ACC112 (cell line): ENCODE results near the gene ACSBG1.
A peak's percentile ranks its signal among the peaks of the same experiment; 100 is the strongest.
"Not testable (repeated sequence)": the region's sequence is repeated elsewhere in the genome, so short reads cannot be mapped to it uniquely, and the experiment has no call there.

Source experiments
- H2AFZ ChIP-seq: fragments of 200-600 bp; sonication (generic); one replicate; pipeline ENCODE4 v1.6.0; 2017; ENCODE audit warnings: antibody characterized with exemption, low read length; ENCODE audit not compliant: unreplicated experiment
- H3K27ac ChIP-seq: fragments of 200-600 bp; sonication (generic); 2 replicates; pipeline ENCODE4 v1.5.1; 2014; ENCODE audit warnings: low read depth, mild to moderate bottlenecking, antibody characterized with exemption, low read length, moderate library complexity
- H3K27me3 ChIP-seq: fragments of 200-600 bp; sonication (generic); 2 replicates; pipeline ENCODE4 v1.6.1; 2014; ENCODE audit warnings: mild to moderate bottlenecking, antibody characterized with exemption, low read length, moderate library complexity, mixed read lengths; ENCODE audit not compliant: insufficient read depth
- H3K36me3 ChIP-seq: fragments of 200-600 bp; sonication (generic); 2 replicates; pipeline ENCODE4 v1.6.1; 2016; ENCODE audit warnings: mild to moderate bottlenecking, antibody characterized with exemption, low read length, moderate library complexity, mixed read lengths; ENCODE audit not compliant: insufficient read depth
- H3K4me1 ChIP-seq: fragments of 200-600 bp; sonication (generic); one replicate; pipeline ENCODE4 v1.6.1; 2016; ENCODE audit warnings: low read length, mixed read lengths; ENCODE audit not compliant: insufficient read depth, unreplicated experiment, control insufficient read depth
- H3K4me3 ChIP-seq: fragments of 200-600 bp; sonication (generic); 2 replicates; pipeline ENCODE4 v1.5.1; 2014; ENCODE audit warnings: mild to moderate bottlenecking, low read depth, low read length
- H3K79me2 ChIP-seq: fragments of 200-600 bp; sonication (generic); one replicate; pipeline ENCODE4 v1.6.0; 2016; ENCODE audit warnings: low read length; ENCODE audit not compliant: control insufficient read depth, unreplicated experiment, insufficient read depth

The ACSBG1 gene

DNA sequence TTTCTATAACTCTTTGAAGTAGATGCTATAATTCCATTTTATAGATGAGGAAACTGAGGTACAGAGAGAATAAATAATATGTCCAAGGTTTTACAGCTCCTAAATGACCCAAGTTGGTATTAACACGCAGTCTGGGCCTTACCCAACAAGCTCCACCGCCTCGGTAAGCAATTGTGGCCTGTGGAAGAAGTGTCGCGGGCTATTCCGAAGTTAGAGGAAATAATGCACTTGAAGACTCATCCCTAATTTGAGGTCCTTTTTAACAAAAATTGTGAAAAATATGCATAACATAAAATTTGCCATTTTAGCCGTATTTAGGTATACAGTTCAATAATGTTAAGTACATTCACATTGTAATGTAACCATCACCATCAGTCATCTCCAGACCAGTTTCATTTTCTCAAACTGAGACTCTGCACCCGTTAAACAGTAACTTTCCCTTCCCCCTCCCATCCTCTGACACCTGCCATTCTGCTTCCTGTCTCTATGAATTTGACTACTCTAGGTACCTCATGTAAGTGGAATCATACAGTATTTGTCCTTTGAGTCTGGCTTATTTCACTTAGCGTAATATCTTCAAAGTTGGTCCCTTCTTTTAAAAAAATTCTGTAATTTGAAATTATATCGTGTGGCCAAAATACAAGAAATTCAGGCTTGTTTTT lies 67.0 kb downstream of the ACSBG1 start:
- H3K36me3 ChIP-seq = peaks cover 15% of the 10 kb centered on the region

DNA sequence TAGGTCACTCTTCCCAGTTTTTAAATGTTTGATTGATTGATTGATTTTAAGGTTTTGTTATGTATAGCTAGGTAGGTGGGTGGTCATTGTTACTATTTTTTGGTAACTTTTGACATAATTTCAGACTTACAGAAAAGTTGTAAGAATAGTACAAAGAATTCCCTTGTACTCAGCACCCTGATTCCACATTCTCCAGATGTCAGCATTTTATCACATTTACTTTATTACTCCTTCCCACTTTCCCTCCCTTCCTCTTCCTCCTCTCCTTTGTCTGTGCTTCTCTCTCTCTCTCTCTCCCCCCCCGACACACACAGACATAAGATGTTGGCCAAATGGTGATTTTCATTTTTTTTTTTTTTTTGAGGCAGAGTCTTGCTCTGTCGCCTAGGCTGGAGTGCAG lies 70.4 kb downstream of the ACSBG1 start:
- Histone ChIP-seq H3K27ac (no peak overlapping the region), H3K79me2 (no peaks in the 10 kb centered on the region), H3K27me3 (no peaks in the 10 kb centered on the region), H2AFZ (no peak overlapping the region), H3K4me1 (no peaks in the 10 kb centered on the region), H3K36me3 (peaks cover 3% of the 10 kb centered on the region), H3K4me3 (no peak overlapping the region)

More for the DNA sequence above, 67.0 kb downstream of the ACSBG1 start:
- Histone ChIP-seq H3K79me2 (no peaks in the 10 kb centered on the region), H3K4me3 (no peak overlapping the region), H2AFZ (no peak overlapping the region), H3K27ac (no peak overlapping the region), H3K27me3 (no peaks in the 10 kb centered on the region), H3K4me1 (no peaks in the 10 kb centered on the region)

DNA sequence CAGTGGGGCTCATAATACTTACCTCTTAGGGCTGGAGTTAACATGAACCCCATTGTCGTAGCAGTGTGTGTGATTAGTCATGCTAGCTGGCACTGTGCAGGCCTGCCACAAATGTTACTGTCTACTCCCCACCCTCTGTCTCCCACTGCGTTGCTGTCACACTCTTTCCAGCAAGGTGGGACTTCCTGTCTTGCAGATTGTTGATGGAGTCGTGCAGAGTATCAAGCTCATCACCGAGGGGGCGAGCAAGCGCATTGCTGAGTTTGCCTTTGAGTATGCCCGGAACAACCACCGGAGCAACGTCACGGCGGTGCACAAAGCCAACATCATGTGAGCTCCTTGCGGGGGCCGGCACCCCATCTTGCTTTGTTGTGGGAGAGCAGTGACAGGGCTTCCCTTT lies 72.3 kb downstream of the ACSBG1 start:
- Histone ChIP-seq H3K4me3 (no peak overlapping the region), H2AFZ (no peak overlapping the region), H3K36me3 (peaks cover 3% of the 10 kb centered on the region), H3K4me1 (peaks cover 5% of the 10 kb centered on the region), H3K27ac (no peak overlapping the region), H3K27me3 (no peaks in the 10 kb centered on the region), H3K79me2 (no peaks in the 10 kb centered on the region)

DNA sequence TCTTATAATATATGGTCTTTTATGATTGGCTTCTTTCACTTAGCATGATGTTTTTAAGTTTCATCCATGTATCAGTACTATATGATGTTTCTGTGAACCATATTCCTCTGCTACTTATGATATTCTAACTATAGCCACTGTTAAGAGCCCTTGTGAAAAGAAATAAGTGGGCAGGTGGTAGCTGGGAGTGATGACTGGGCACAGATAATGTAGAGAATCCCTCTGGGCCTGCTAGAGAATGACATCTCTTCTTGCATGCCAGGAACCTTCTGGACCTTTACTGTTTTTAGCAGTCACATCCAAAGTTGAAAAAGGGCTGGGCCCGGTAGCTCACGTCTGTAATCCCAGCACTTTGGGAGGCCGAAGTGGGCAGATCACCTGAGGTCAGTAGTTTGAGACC lies 75.0 kb downstream of the ACSBG1 start:
- Histone ChIP-seq H3K4me1 (peaks cover 32% of the 10 kb centered on the region), H3K36me3 (no peaks in the 10 kb centered on the region; the same call in 1 of the 2 replicates), H3K27ac (no peak overlapping the region), H3K4me3 (no peak overlapping the region), H2AFZ (no peak overlapping the region), H3K27me3 (no peaks in the 10 kb centered on the region), H3K79me2 (peaks cover 3% of the 10 kb centered on the region)

DNA sequence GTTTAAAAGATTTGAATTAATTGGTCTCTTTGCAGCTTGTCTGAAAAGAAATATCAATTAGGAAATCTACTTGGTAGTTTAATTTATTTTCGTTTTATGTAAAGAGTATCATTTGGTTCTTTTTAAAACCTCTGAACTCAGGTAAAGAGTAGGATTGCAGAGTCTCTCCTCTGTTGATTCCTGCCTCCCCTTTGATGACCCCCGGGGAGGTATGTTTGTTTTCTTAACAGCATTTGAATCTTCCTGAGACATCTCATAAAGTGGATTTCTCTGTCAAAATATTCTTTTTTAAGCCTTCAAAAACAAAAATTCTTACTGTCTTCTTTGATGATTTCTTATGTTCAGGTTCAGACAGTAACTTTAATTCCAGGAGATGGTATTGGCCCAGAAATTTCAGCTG lies 77.2 kb downstream of the ACSBG1 start:
- Histone ChIP-seq H3K4me3 (no peak overlapping the region), H3K27me3 (no peaks in the 10 kb centered on the region), H3K4me1 (peaks cover 39% of the 10 kb centered on the region), H2AFZ (no peak overlapping the region), H3K36me3 (no peaks in the 10 kb centered on the region; the same call in 1 of the 2 replicates), H3K79me2 (peaks cover 18% of the 10 kb centered on the region), H3K27ac (no peak overlapping the region)

DNA sequence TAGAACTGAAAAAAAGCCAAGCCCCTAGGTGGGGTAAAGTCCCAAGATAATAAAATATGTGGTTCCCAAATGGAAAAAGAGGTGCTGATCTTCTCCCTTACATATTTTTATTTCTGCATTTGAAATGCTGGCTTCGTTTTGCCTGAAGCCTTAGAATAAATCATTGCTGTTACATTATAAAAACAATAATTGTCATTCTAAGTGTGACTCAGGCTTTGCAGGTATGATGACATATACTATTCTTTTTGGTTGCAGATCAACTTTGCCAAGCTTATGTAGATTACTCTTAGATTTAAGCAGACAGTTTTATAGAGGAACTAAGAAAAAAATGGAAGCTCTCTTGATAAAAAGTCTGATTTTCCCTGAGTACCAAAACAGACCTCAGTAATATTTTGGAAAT lies 77.7 kb downstream of the ACSBG1 start:
- Histone ChIP-seq H3K36me3 (no peaks in the 10 kb centered on the region; the same call in 1 of the 2 replicates), H3K79me2 (peaks cover 18% of the 10 kb centered on the region), H3K27ac (no peak overlapping the region), H2AFZ (no peak overlapping the region), H3K4me1 (peaks cover 39% of the 10 kb centered on the region), H3K27me3 (no peaks in the 10 kb centered on the region), H3K4me3 (no peak overlapping the region)

DNA sequence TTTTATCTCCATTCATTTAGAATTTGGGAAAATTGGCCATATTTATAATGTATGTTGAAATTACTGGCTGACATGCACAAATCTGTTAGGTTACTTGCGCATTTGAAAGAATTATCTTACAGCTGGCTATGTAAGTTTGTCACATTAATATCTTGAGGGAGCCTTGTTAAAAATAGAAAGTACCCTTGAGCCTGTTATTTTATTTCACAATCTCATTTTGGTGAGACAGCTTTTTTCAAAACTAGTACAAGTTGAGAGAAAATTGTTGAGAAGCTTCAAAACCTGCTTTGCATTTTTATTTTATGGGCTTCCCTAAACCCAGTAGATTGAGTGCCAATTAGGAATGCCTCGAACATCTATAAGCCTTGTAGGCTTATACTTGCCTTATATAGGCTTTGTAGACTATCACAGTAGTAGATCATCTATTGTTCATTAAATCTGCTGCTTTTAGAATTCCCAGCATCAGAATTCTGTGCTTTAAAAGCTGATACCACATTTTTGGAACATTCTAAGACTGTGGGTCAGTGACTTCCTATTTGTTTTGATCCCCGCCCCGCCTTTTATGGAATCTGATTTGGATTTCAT lies 78.9 kb downstream of the ACSBG1 start:
- Histone ChIP-seq H3K4me1 (peaks cover 44% of the 10 kb centered on the region), H3K27me3 (no peaks in the 10 kb centered on the region), H3K4me3 (no peak overlapping the region), H2AFZ (no peak overlapping the region), H3K36me3 (no peaks in the 10 kb centered on the region; the same call in 1 of the 2 replicates), H3K27ac (peak overlapping the region; percentile 37; the same call in 1 of the 2 replicates), H3K79me2 (peaks cover 26% of the 10 kb centered on the region)

DNA sequence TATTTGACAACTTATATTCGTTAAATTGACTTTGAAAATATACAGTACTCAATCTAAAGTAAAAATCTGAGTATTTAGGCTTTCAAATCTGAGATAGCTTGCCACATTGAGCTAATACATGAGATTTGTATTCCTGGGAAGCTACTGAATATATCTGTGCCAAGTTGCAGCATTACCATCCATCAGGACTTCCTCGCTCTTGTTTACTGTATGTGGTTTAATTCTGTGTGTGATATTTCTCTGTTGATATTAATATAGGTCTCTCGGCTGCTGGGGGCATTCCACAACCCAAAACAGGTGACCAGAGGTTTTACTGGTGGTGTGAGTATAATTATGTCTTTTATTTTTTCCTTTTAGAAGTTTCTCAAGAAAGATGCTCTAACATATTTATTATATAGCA lies 79.4 kb downstream of the ACSBG1 start:
- H3K27ac ChIP-seq = no peak overlapping the region
- H3K79me2 ChIP-seq = peaks cover 31% of the 10 kb centered on the region
- H3K4me3 ChIP-seq = no peak overlapping the region
- H3K27me3 ChIP-seq = no peaks in the 10 kb centered on the region
- H3K36me3 ChIP-seq = no peaks in the 10 kb centered on the region; the same call in 1 of the 2 replicates
- peaks cover 44% of the 10 kb centered on the region for H3K4me1 ChIP-seq
- H2AFZ ChIP-seq = no peak overlapping the region

DNA sequence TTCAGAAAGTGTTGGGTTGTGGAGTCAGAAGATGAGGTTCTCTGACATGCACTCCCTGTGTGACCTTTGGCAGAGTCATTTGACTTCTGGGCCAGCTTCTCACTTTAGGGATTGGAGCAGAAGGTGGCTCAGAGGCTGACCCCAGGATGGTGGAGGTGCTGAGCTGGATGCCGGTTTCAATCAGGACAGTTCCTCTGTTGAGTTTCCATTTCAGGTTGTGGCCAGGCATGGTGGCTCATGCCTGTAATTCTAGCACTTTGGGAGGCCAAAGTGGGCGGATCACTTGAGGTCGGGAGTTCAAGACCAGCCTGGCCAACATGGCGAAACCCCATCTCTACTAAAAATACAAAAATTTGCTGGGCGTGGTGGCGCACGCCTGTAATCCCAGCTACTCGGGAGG lies 83.3 kb downstream of the ACSBG1 start:
- Histone ChIP-seq H3K4me1 (peaks cover 44% of the 10 kb centered on the region), H3K79me2 (peaks cover 37% of the 10 kb centered on the region), H3K4me3 (peak overlapping the region; percentile 80; the same call in 1 of the 2 replicates)
- H3K27ac ChIP-seq, H2AFZ ChIP-seq, H3K27me3 ChIP-seq, H3K36me3 ChIP-seq: not testable (repeated sequence)

DNA sequence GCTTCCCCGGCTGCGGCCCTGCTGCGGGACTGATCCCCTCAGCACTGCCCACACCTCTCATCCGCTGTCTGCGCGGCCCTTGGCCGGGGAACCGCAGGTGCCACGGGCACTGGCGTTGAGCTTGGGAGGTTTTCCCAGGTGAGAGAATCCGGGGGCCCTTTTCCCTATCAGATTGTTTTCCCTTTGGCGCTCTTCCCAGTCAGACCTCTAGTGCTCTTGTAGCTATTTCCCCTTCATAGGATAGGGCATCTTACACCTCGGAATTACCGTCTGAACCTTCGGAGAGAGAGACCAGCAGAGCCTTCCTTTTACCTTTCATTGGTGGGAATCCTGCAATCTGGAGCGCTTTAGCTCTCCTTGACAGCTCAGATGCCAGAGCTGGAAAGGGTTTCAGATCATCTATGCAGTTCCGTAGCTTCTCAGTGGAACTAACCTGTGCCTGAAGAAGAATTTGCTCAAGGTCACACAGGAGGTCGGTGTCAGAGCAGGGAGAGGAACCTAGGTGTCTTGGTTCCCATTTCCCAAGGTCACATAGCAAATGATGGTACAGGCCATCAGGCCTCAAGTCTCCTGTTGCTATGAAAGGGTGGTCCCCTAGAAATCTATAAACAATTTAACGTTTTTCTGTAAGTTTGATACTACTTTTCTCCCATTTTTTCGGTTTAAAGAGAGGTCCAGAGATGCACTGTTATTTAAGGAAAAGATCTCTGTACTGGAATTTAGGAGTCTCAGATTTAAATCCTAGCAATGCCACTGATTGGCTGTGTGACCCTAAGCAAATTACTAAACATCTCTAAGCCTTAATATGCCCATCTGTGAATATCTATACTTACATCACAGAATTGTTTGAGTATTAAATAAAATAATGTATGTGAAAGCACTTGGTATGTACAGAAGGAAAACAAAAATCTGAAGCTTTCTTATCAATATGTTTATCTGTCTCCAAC lies 84.3 kb downstream of the ACSBG1 start:
- peaks cover 34% of the 10 kb centered on the region for H3K4me1 ChIP-seq
- no peaks in the 10 kb centered on the region for H3K27me3 ChIP-seq
- H2AFZ ChIP-seq = peak overlapping the region; percentile 28
- H3K27ac ChIP-seq = no peak overlapping the region
- peaks cover 37% of the 10 kb centered on the region for H3K79me2 ChIP-seq
- no peaks in the 10 kb centered on the region for H3K36me3 ChIP-seq
- peak overlapping the region; percentile 80 for H3K4me3 ChIP-seq
